Esophagus squamous epithelium (tissue), 4 donors: ENCODE data around the gene LTBP2.

Source experiments
- POLR2A ChIP-seq, 4 donors: fragments of 450-650 bp; IDR thresholded peaks; one replicate each; pipeline ENCODE4 v1.6.1; 2017; ENCODE audit warnings: antibody characterized with exemption in 4 of 4, mild to moderate bottlenecking in 4 of 4, moderate library complexity in 3 of 4
- TF ChIP-seq, protein P1 (sequence below), 6 experiments: fragments of 450-650 bp in 4 of 6; fragments of 200-600 bp in 2 of 6; sonication (generic) in 2 of 6; IDR thresholded peaks; one replicate each; pipeline ENCODE4 v1.5.1; 2016 to 2019; ENCODE audit warnings: antibody characterized with exemption in 6 of 6, mild to moderate bottlenecking in 4 of 6, moderate library complexity in 4 of 6

DNA sequence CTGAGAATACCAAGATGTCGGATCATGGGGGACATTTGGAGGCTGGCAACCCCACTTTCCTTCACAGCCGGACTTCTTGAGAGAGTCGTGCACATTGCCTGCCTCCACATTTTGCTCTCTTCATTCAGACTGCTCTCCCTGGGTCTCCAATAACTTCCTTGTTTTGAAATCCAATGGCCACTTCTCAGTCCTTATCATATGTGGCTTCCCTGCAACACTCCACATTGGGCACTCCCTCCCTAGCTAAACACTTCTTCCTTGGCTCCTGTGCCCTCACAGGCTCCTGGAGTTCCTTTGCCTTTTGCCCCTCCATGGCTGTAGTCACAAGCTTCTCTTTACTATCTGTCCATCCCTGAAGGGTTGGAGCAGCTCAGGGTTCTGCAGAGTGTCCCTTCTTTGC is 149.0 kb downstream of the LTBP2 start:
- TF ChIP-seq, protein P1, sequence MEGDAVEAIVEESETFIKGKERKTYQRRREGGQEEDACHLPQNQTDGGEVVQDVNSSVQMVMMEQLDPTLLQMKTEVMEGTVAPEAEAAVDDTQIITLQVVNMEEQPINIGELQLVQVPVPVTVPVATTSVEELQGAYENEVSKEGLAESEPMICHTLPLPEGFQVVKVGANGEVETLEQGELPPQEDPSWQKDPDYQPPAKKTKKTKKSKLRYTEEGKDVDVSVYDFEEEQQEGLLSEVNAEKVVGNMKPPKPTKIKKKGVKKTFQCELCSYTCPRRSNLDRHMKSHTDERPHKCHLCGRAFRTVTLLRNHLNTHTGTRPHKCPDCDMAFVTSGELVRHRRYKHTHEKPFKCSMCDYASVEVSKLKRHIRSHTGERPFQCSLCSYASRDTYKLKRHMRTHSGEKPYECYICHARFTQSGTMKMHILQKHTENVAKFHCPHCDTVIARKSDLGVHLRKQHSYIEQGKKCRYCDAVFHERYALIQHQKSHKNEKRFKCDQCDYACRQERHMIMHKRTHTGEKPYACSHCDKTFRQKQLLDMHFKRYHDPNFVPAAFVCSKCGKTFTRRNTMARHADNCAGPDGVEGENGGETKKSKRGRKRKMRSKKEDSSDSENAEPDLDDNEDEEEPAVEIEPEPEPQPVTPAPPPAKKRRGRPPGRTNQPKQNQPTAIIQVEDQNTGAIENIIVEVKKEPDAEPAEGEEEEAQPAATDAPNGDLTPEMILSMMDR (IDR thresholded peaks at IDR 0.05), result no peak
- no peak for TF ChIP-seq POLR2A (IDR thresholded peaks at IDR 0.05)
